ENCODE results near the gene TIMP4.

TIMP4 gene

GRCh38 chr3:12155264-12155663 lies 3.4 kb downstream of the TIMP4 start:
- H3K9me2 ChIP-seq (replicated peaks; ENCODE audit: low read depth, low read length) = no peaks in the 10 kb centered on the region
- no peak for TF ChIP-seq EZH2phosphoT487 (IDR thresholded peaks at IDR 0.05; ENCODE audit: borderline replicate concordance)
- TF ChIP-seq, protein P1, sequence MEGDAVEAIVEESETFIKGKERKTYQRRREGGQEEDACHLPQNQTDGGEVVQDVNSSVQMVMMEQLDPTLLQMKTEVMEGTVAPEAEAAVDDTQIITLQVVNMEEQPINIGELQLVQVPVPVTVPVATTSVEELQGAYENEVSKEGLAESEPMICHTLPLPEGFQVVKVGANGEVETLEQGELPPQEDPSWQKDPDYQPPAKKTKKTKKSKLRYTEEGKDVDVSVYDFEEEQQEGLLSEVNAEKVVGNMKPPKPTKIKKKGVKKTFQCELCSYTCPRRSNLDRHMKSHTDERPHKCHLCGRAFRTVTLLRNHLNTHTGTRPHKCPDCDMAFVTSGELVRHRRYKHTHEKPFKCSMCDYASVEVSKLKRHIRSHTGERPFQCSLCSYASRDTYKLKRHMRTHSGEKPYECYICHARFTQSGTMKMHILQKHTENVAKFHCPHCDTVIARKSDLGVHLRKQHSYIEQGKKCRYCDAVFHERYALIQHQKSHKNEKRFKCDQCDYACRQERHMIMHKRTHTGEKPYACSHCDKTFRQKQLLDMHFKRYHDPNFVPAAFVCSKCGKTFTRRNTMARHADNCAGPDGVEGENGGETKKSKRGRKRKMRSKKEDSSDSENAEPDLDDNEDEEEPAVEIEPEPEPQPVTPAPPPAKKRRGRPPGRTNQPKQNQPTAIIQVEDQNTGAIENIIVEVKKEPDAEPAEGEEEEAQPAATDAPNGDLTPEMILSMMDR (conservative IDR thresholded peaks at IDR 0.05; ENCODE audit: low read length) = no peak
- no peak overlapping the region for H3K4me2 ChIP-seq (ENCODE audit: low read depth, low read length, poor library complexity, severe bottlenecking)
- H3K79me2 ChIP-seq (ENCODE audit: insufficient read depth, low read length) = no peaks in the 10 kb centered on the region
- H3K9ac ChIP-seq (ENCODE audit: low read depth, low read length, poor library complexity, severe bottlenecking) = no peak overlapping the region
- H3K4me1 ChIP-seq (ENCODE audit: insufficient read depth, low read length, poor library complexity, severe bottlenecking) = no peaks in the 10 kb centered on the region
- no peaks in the 10 kb centered on the region for H3K9me3 ChIP-seq (ENCODE audit: insufficient read depth, low read depth, low read length)
- H3K36me3 ChIP-seq (ENCODE audit: insufficient read depth, low read length) = no peaks in the 10 kb centered on the region
- H3F3A ChIP-seq (ENCODE audit: low read depth) = no peaks in the 10 kb centered on the region
- no peak overlapping the region for H2AFZ ChIP-seq (ENCODE audit: low read length)
- no peak overlapping the region for H3K4me3 ChIP-seq (ENCODE audit: low read length, poor library complexity, severe bottlenecking)
- no peaks in the 10 kb centered on the region for H4K20me1 ChIP-seq (ENCODE audit: insufficient read depth, low read length, poor library complexity, severe bottlenecking)
- H3K27me3 ChIP-seq (ENCODE audit: insufficient read depth, low read length, poor library complexity, severe bottlenecking) = no peaks in the 10 kb centered on the region

- H3K9me2 ChIP-seq (replicated peaks; ENCODE audit: low read depth, low read length) = no peaks in the 10 kb centered on the region
- no peaks in the 10 kb centered on the region for H3F3A ChIP-seq (ENCODE audit: low read depth)
Measured at GRCh38 chr3:12154151-12154550, 4.6 kb downstream of the TIMP4 start.

GRCh38 chr3:12150112-12150511 lies 8.6 kb downstream of the TIMP4 start:
- Histone ChIP-seq H3F3A (ENCODE audit: low read depth) (no peaks in the 10 kb centered on the region), H3K4me1 (ENCODE audit: insufficient read depth, low read length, poor library complexity, severe bottlenecking) (no peaks in the 10 kb centered on the region), H3K9me2 (replicated peaks; ENCODE audit: low read depth, low read length) (no peaks in the 10 kb centered on the region), H3K79me2 (ENCODE audit: insufficient read depth, low read length) (no peaks in the 10 kb centered on the region), H3K9ac (ENCODE audit: low read depth, low read length, poor library complexity, severe bottlenecking) (no peak overlapping the region), H3K27me3 (ENCODE audit: insufficient read depth, low read length, poor library complexity, severe bottlenecking) (no peaks in the 10 kb centered on the region), H3K9me3 (ENCODE audit: insufficient read depth, low read depth, low read length) (no peaks in the 10 kb centered on the region), H3K36me3 (ENCODE audit: insufficient read depth, low read length) (no peaks in the 10 kb centered on the region), H2AFZ (ENCODE audit: low read length) (no peak overlapping the region), H3K4me2 (ENCODE audit: low read depth, low read length, poor library complexity, severe bottlenecking) (no peak overlapping the region), H3K4me3 (ENCODE audit: low read length, poor library complexity, severe bottlenecking) (no peak overlapping the region), H4K20me1 (ENCODE audit: insufficient read depth, low read length, poor library complexity, severe bottlenecking) (no peaks in the 10 kb centered on the region)
- TF ChIP-seq EZH2phosphoT487 (IDR thresholded peaks at IDR 0.05; ENCODE audit: borderline replicate concordance) = no peak
- TF ChIP-seq, protein P1 (conservative IDR thresholded peaks at IDR 0.05; ENCODE audit: low read length) = no peak

More at GRCh38 chr3:12154151-12154550, 4.6 kb downstream of the TIMP4 start:
- H3K27me3 ChIP-seq (ENCODE audit: insufficient read depth, low read length, poor library complexity, severe bottlenecking) = no peaks in the 10 kb centered on the region
- H2AFZ ChIP-seq (ENCODE audit: low read length) = no peak overlapping the region
- H3K36me3 ChIP-seq (ENCODE audit: insufficient read depth, low read length) = no peaks in the 10 kb centered on the region
- no peaks in the 10 kb centered on the region for H3K9me3 ChIP-seq (ENCODE audit: insufficient read depth, low read depth, low read length)
- no peak overlapping the region for H3K4me2 ChIP-seq (ENCODE audit: low read depth, low read length, poor library complexity, severe bottlenecking)
- no peaks in the 10 kb centered on the region for H4K20me1 ChIP-seq (ENCODE audit: insufficient read depth, low read length, poor library complexity, severe bottlenecking)
- no peak overlapping the region for H3K4me3 ChIP-seq (ENCODE audit: low read length, poor library complexity, severe bottlenecking)
- H3K79me2 ChIP-seq (ENCODE audit: insufficient read depth, low read length) = no peaks in the 10 kb centered on the region
- H3K9ac ChIP-seq (ENCODE audit: low read depth, low read length, poor library complexity, severe bottlenecking) = no peak overlapping the region
- no peak for TF ChIP-seq EZH2phosphoT487 (IDR thresholded peaks at IDR 0.05; ENCODE audit: borderline replicate concordance)
- TF ChIP-seq, protein P1 (conservative IDR thresholded peaks at IDR 0.05; ENCODE audit: low read length) = no peak
- no peaks in the 10 kb centered on the region for H3K4me1 ChIP-seq (ENCODE audit: insufficient read depth, low read length, poor library complexity, severe bottlenecking)

Data from Loucy (cell line).